H1 (cell line): ENCODE data around the gene SRCIN1. TPM values are rescaled to one million over a fixed set of nuclear protein-coding genes. Genes with fewer than 3 reads are reported as not detected.

Experiments used
- ATF3 ChIP-seq: IDR thresholded peaks from 2 replicates; pipeline ENCODE4 v1.6.1; 2011; ENCODE audit warnings: low read depth, mild to moderate bottlenecking, low read length; ENCODE audit not compliant: insufficient read depth
- CEBPB ChIP-seq: IDR thresholded peaks from 2 replicates; pipeline ENCODE4 v1.6.1; 2012; ENCODE audit warnings: low read depth, low read length
- E2F6 ChIP-seq: IDR thresholded peaks from 2 replicates; pipeline ENCODE4 v1.6.1; 2012; ENCODE audit warnings: inconsistent platforms
- FOSL1 ChIP-seq: IDR thresholded peaks from 2 replicates; pipeline ENCODE4 v1.6.1; 2011; ENCODE audit warnings: mild to moderate bottlenecking, low read depth, low read length, moderate library complexity; ENCODE audit not compliant: insufficient read depth
- MAX ChIP-seq: IDR thresholded peaks from 2 replicates; pipeline ENCODE4 v1.6.1; 2012; ENCODE audit warnings: inconsistent platforms
- POLR2A ChIP-seq, 2 experiments: IDR thresholded peaks; 1 replicate in 1 of 2; 2 replicates in 1 of 2; pipeline ENCODE4 v1.6.1; 2011; ENCODE audit warnings: low read depth in 2 of 2, low read length in 2 of 2, mild to moderate bottlenecking in 2 of 2; ENCODE audit errors: control extremely low read depth in 1 of 2
- RFX5 ChIP-seq: IDR thresholded peaks from 2 replicates; pipeline ENCODE4 v1.6.1; 2011; ENCODE audit warnings: low read depth, low read length, improper control_type of control experiment, borderline replicate concordance
- RXRA ChIP-seq: IDR thresholded peaks from 2 replicates; pipeline ENCODE4 v1.6.1; 2011; ENCODE audit warnings: low read depth, mild to moderate bottlenecking, low read length, moderate library complexity; ENCODE audit not compliant: insufficient read depth
- SIRT6 ChIP-seq: IDR thresholded peaks from one replicate; pipeline ENCODE4 v1.7.1; 2012; ENCODE audit warnings: low read length, inconsistent platforms
- SRF ChIP-seq: IDR thresholded peaks from 2 replicates; pipeline ENCODE4 v1.6.1; 2011; ENCODE audit warnings: mild to moderate bottlenecking, low read depth, low read length, moderate library complexity
- SUZ12 ChIP-seq: fragments of 200-600 bp; sonication (generic); IDR thresholded peaks from 2 replicates; pipeline ENCODE4 v1.6.1; 2012; ENCODE audit warnings: mild to moderate bottlenecking, inconsistent platforms, low read length, moderate library complexity, mixed read lengths
- polyA plus RNA-seq, 7 experiments: library from polyadenylated mRNA; depleted of rRNA in 3 of 7; stranded (reverse) in 5 of 7; unstranded in 2 of 7; fragments of >200 nt in 5 of 7; fragments of 200-250 nt in 2 of 7; gene quantifications; 1 replicate in 5 of 7; 2 replicates in 1 of 7; 4 replicates in 1 of 7; pipeline versions ENCODE4 v1.2.1 to v1.2.3, GENCODE V29; 2011 to 2013; ENCODE audit warnings: missing spikeins in 2 of 7, mixed read lengths in 2 of 7
- total RNA-seq: library from RNA; stranded (reverse); fragmentation: NEBNext Ultra II Directional; extraction: Animal tissue kit (Norgen Biotek cat#: 25700); gene quantifications from 2 replicates; pipeline ENCODE4 v1.2.1, GENCODE V29; 2021

Gene SRCIN1
- total and polyA plus RNA-seq, 2 of the 8 experiments (the other 6 are each of a cell fraction or from before 2014, with no cell fraction given) = 2.8 to 3.8 TPM

- no peak for TF ChIP-seq E2F6
- TF ChIP-seq POLR2A (IDR thresholded peaks at IDR 0.05; ENCODE audit: control extremely low read depth in 1 of 2, low read depth in 2 of 2, low read length in 2 of 2) = no peak
- TF ChIP-seq SIRT6 = no peak
- peak; percentile 36; the same call in 1 of the 2 replicates for TF ChIP-seq MAX
- TF ChIP-seq CEBPB = peak; percentile 100
- TF ChIP-seq FOSL1 = no peak
- no peak for TF ChIP-seq RXRA
- TF ChIP-seq SUZ12 = no peak
- TF ChIP-seq ATF3 = no peak
- TF ChIP-seq RFX5 = no peak
- no peak for TF ChIP-seq SRF
Observed at GRCh38 chr17:38559051-38559879, 46.5 kb downstream of the SRCIN1 start (continued).
